HepG2 (cell line): Measurements from ENCODE around the gene PSMD8. TPM values are rescaled to one million over a fixed set of nuclear protein-coding genes. Genes with fewer than 3 reads are reported as not detected.
"Not testable (repeated sequence)": the region's sequence is repeated elsewhere in the genome, so short reads cannot be mapped to it uniquely, and the experiment has no call there.

Experiments
- ATAC-seq: fragments of 200-7000 bp; cut with Tn5 transposase; 3 replicates; pipeline ENCODE4 v1.9.1; 2020; ENCODE audit warnings: mild to moderate bottlenecking, moderate library complexity
- BruUV-seq: library from RNA; stranded (reverse); fragments of 400-500 nt; replicated peaks from 2 replicates; lab custom pipeline; 2021; lab: Mats Ljungman, UMichigan
- CTCF ChIA-PET: fragments of 300-600 bp; formaldehyde crosslinking; extraction: SDS; loops from one replicate; lab custom pipeline; 2021; ENCODE audit warnings: low total read pairs, inconsistent platforms, low intra/inter-chr PET ratio; lab: Yijun Ruan, JAX
- POLR2A ChIA-PET: fragments of 350-600 bp; sonication (Branson Sonifier 250); formaldehyde crosslinking; loops from one replicate; lab custom pipeline; 2020; ENCODE audit warnings: antibody characterized with exemption, inconsistent platforms; lab: Yijun Ruan, JAX
- DNase-seq: peaks from one replicate; pipeline ENCODE4 v3.0.0-alpha.2; 2015; ENCODE audit warnings: low spot score
- FAIRE-seq: peaks from 3 replicates; lab custom pipeline; 2011; peaks lifted over from hg19 to GRCh38; lab: Jason Lieb, UNC
- H2AFZ ChIP-seq: one replicate; pipeline ENCODE4 v1.6.1; 2011; ENCODE audit warnings: low read length, inconsistent platforms
- H3K27ac ChIP-seq: fragments of 300-600 bp; 3 replicates; pipeline ENCODE4 v1.8.0; 2011; ENCODE audit warnings: mixed run types, mild to moderate bottlenecking, mixed read lengths, low read length, inconsistent platforms; ENCODE audit not compliant: insufficient read depth; ENCODE audit errors: extremely low read length
- H3K27me3 ChIP-seq, 2 experiments: fragments of 200-600 bp in 1 of 2; 2 replicates in 1 of 2; 3 replicates in 1 of 2; pipeline versions ENCODE4 v1.6.0 to v1.8.0; 2011; ENCODE audit warnings: low read length in 2 of 2, mild to moderate bottlenecking in 2 of 2, moderate library complexity in 2 of 2, inconsistent platforms in 1 of 2; ENCODE audit not compliant: insufficient read depth in 2 of 2, control insufficient read depth in 1 of 2
- H3K36me3 ChIP-seq, 2 experiments: fragments of 200-600 bp in 1 of 2; replicated peaks in 1 of 2; 2 replicates in 1 of 2; 3 replicates in 1 of 2; pipeline versions ENCODE4 v1.5.1 to v1.8.0; 2011; ENCODE audit warnings: low read length in 2 of 2, inconsistent platforms in 1 of 2; ENCODE audit not compliant: insufficient read depth in 2 of 2, control insufficient read depth in 1 of 2
- H3K4me1 ChIP-seq: 2 replicates; pipeline ENCODE4 v1.5.1; 2012; ENCODE audit warnings: low read length, inconsistent platforms; ENCODE audit not compliant: insufficient read depth
- H3K4me2 ChIP-seq: 2 replicates; pipeline ENCODE4 v1.6.0; 2011; ENCODE audit warnings: low read depth, low read length, inconsistent platforms
- H3K4me3 ChIP-seq, 3 experiments: fragments of 200-600 bp in 1 of 3; sonication (generic), shearing (Covaris generic) in 1 of 3; replicated peaks in 1 of 3; 2 replicates each; pipeline ENCODE4 v1.5.1; 2011 to 2016; ENCODE audit warnings: low read length in 3 of 3, inconsistent platforms in 2 of 3, low read depth in 2 of 3, mild to moderate bottlenecking in 2 of 3, control low read depth in 1 of 3, mixed read lengths in 1 of 3; ENCODE audit not compliant: insufficient read depth in 1 of 3
- H3K79me2 ChIP-seq: one replicate; pipeline ENCODE4 v1.6.1; 2011; ENCODE audit warnings: low read length, inconsistent platforms; ENCODE audit not compliant: insufficient read depth
- H3K9ac ChIP-seq: 2 replicates; pipeline ENCODE4 v1.6.0; 2011; ENCODE audit warnings: mild to moderate bottlenecking, low read depth, low read length, inconsistent platforms; ENCODE audit not compliant: insufficient read depth
- H3K9me3 ChIP-seq: 2 replicates; pipeline ENCODE4 v1.5.1; 2012; ENCODE audit warnings: mild to moderate bottlenecking, low read length
- H4K20me1 ChIP-seq: 2 replicates; pipeline ENCODE4 v1.6.0; 2011; ENCODE audit warnings: inconsistent platforms, mild to moderate bottlenecking, low read length, moderate library complexity; ENCODE audit not compliant: insufficient read depth
- BCL6 ChIP-seq: IDR thresholded peaks from 2 replicates; pipeline ENCODE4 v1.6.1; 2016; ENCODE audit warnings: missing genetic modification reagents, missing compliant biosample characterization
- MAX ChIP-seq: IDR thresholded peaks from 2 replicates; pipeline ENCODE4 v1.6.1; 2012; ENCODE audit warnings: inconsistent platforms
- PAXIP1 ChIP-seq: sonication (generic); formaldehyde crosslinking; conservative IDR thresholded peaks from 2 replicates; pipeline ENCODE4 v1.4.0; 2020; ENCODE audit warnings: mild to moderate bottlenecking, missing genetic modification reagents, moderate library complexity
- SOX5 ChIP-seq: IDR thresholded peaks from 2 replicates; pipeline ENCODE4 v1.6.1; 2016; ENCODE audit warnings: borderline replicate concordance
- SOX6 ChIP-seq, 2 experiments: fragments of 450-650 bp in 1 of 2; sonication (generic) in 1 of 2; formaldehyde crosslinking in 1 of 2; IDR thresholded peaks; 2 replicates each; pipeline versions ENCODE4 v1.4.0 to v1.6.1; 2017 to 2020; ENCODE audit warnings: antibody characterized with exemption in 1 of 2, mild to moderate bottlenecking in 1 of 2, missing genetic modification reagents in 1 of 2
- ZNF362 ChIP-seq: sonication (generic); formaldehyde crosslinking; IDR thresholded peaks from 2 replicates; pipeline ENCODE4 v1.4.0; 2020; ENCODE audit warnings: missing genetic modification reagents, mild to moderate bottlenecking, borderline replicate concordance
- ZNF770 ChIP-seq: sonication (generic); formaldehyde crosslinking; IDR thresholded peaks from 2 replicates; pipeline ENCODE4 v1.5.0; 2020; ENCODE audit warnings: mild to moderate bottlenecking, missing genetic modification reagents
- WGBS: methylation state at CpG from one replicate; pipeline ENCODE4 v1.1.6; 2017; ENCODE audit warnings: low lambda C conversion rate; 5-methylcytosine and 5-hydroxymethylcytosine counted together
- in situ Hi-C: cut with HindIII; loops from 2 replicates; pipeline ENCODE4 v1.10.0; 2017; ENCODE audit warnings: low pct_unique_long_range_greater_than_20kb; ENCODE audit not compliant: extremely low pct_ligation_motif_present
- intact Hi-C: fragments of 100-400 bp; cut with micrococcal nuclease; formaldehyde crosslinking; loops from one replicate; pipeline ENCODE4 v1.10.0; 2022; ENCODE audit not compliant: unreplicated experiment
- polyA plus RNA-seq, 8 experiments: library from polyadenylated mRNA; depleted of rRNA in 3 of 8; stranded (reverse) in 7 of 8; unstranded in 1 of 8; fragments of >200 nt; fragmentation: Illumina TruSeq in 4 of 8; extraction: Trizol in 4 of 8; gene quantifications; 2 replicates each; pipeline versions ENCODE4 v1.2.1 to v1.2.3, GENCODE V29; 2011 to 2016; ENCODE audit warnings: low read depth in 4 of 8, missing spikeins in 1 of 8, mixed read lengths in 1 of 8; ENCODE audit not compliant: insufficient read depth in 1 of 8
- total RNA-seq, 5 experiments: library from RNA; depleted of rRNA; stranded (reverse); fragments of >200 nt; fragmentation: Illumina TruSeq; extraction: Trizol; gene quantifications; 2 replicates each; pipeline ENCODE4 v1.2.3, GENCODE V29; 2016; ENCODE audit warnings: low read depth in 1 of 5

Gene PSMD8
- total and polyA plus RNA-seq, 2 of the 13 experiments (the other 11 are each of a cell fraction or from before 2014, with no cell fraction given), result 162 to 296 TPM

GRCh38 chr19:38362946-38363688 is 11.3 kb upstream of the PSMD8 start:
- Histone ChIP-seq H3K27me3 (peaks cover 14 to 39% of the 10 kb centered on the region in 2 experiments; a peak in 4 of 5 replicates), H3K4me1 (peaks cover 45% of the 10 kb centered on the region), H3K4me3 (peak overlapping the region; percentile 57 to 75 (median 62); a peak in 3 of 6 replicates), H3K4me2 (peak overlapping the region; percentile 88)
- 30% methylated on average over 14 of the region's 16 CpGs for WGBS
- FAIRE-seq; BruUV-seq; H2AFZ ChIP-seq; H4K20me1 ChIP-seq; CTCF ChIA-PET; DNase-seq; ATAC-seq; in situ Hi-C loops; H3K9me3 ChIP-seq; H3K27ac ChIP-seq; H3K79me2 ChIP-seq; H3K36me3 ChIP-seq; H3K9ac ChIP-seq; TF ChIP-seq SOX6 (IDR thresholded peaks at IDR 0.05): not testable (repeated sequence)
- TF ChIP-seq ZNF362 (CRISPR knock-in tag) (0 out of 2 replicates have a peak, but pooled peaks have one; percentile 33), BCL6 (peak; percentile 83), ZNF770 (CRISPR knock-in tag) (peak; percentile 68; the same call in 1 of the 2 replicates), MAX (peak; percentile 64; the same call in 1 of the 2 replicates), SOX5 (peak; percentile 29; the same call in 1 of the 2 replicates), PAXIP1 (CRISPR knock-in tag) (0 out of 2 replicates have a peak, but pooled peaks have one; percentile 18), SOX6 (CRISPR knock-in tag; IDR thresholded peaks at IDR 0.05) (peak; percentile 58; the same call in 1 of the 2 replicates)
- POLR2A ChIA-PET, result interaction anchor here (2.2 kb wide), 1 partner anchor 11 kb away, joined by 24 read pairs; the partner anchor contains the start of gene PSMD8
- intact Hi-C loops, result loop anchor here (1.0 kb wide), 1 partner anchor 7 kb away; no protein-coding TSS in a partner anchor
